HepG2 (cell line): Measurements from ENCODE around the gene TMEM107. TPM values are rescaled to one million over a fixed set of nuclear protein-coding genes. Genes with fewer than 3 reads are reported as not detected.
A peak's percentile ranks its signal among the peaks of the same experiment; 100 is the strongest.

Source experiments
- ATAC-seq: fragments of 200-7000 bp; cut with Tn5 transposase; 3 replicates; pipeline ENCODE4 v1.9.1; 2020; ENCODE audit warnings: mild to moderate bottlenecking, moderate library complexity
- BruUV-seq: library from RNA; stranded (reverse); fragments of 400-500 nt; replicated peaks from 2 replicates; lab custom pipeline; 2021; lab: Mats Ljungman, UMichigan
- CTCF ChIA-PET: fragments of 300-600 bp; formaldehyde crosslinking; extraction: SDS; loops from one replicate; lab custom pipeline; 2021; ENCODE audit warnings: low total read pairs, inconsistent platforms, low intra/inter-chr PET ratio; lab: Yijun Ruan, JAX
- POLR2A ChIA-PET: fragments of 350-600 bp; sonication (Branson Sonifier 250); formaldehyde crosslinking; loops from one replicate; lab custom pipeline; 2020; ENCODE audit warnings: antibody characterized with exemption, inconsistent platforms; lab: Yijun Ruan, JAX
- DNase-seq: peaks from one replicate; pipeline ENCODE4 v3.0.0-alpha.2; 2015; ENCODE audit warnings: low spot score
- FAIRE-seq: peaks from 3 replicates; lab custom pipeline; 2011; peaks lifted over from hg19 to GRCh38; lab: Jason Lieb, UNC
- H2AFZ ChIP-seq: one replicate; pipeline ENCODE4 v1.6.1; 2011; ENCODE audit warnings: low read length, inconsistent platforms
- H3K27ac ChIP-seq: fragments of 300-600 bp; 3 replicates; pipeline ENCODE4 v1.8.0; 2011; ENCODE audit warnings: mixed run types, mild to moderate bottlenecking, mixed read lengths, low read length, inconsistent platforms; ENCODE audit not compliant: insufficient read depth; ENCODE audit errors: extremely low read length
- H3K27me3 ChIP-seq, 2 experiments: fragments of 200-600 bp in 1 of 2; 2 replicates in 1 of 2; 3 replicates in 1 of 2; pipeline versions ENCODE4 v1.6.0 to v1.8.0; 2011; ENCODE audit warnings: low read length in 2 of 2, mild to moderate bottlenecking in 2 of 2, moderate library complexity in 2 of 2, inconsistent platforms in 1 of 2; ENCODE audit not compliant: insufficient read depth in 2 of 2, control insufficient read depth in 1 of 2
- H3K36me3 ChIP-seq, 2 experiments: fragments of 200-600 bp in 1 of 2; replicated peaks in 1 of 2; 2 replicates in 1 of 2; 3 replicates in 1 of 2; pipeline versions ENCODE4 v1.5.1 to v1.8.0; 2011; ENCODE audit warnings: low read length in 2 of 2, inconsistent platforms in 1 of 2; ENCODE audit not compliant: insufficient read depth in 2 of 2, control insufficient read depth in 1 of 2
- H3K4me1 ChIP-seq: 2 replicates; pipeline ENCODE4 v1.5.1; 2012; ENCODE audit warnings: low read length, inconsistent platforms; ENCODE audit not compliant: insufficient read depth
- H3K4me2 ChIP-seq: 2 replicates; pipeline ENCODE4 v1.6.0; 2011; ENCODE audit warnings: low read depth, low read length, inconsistent platforms
- H3K4me3 ChIP-seq, 3 experiments: fragments of 200-600 bp in 1 of 3; sonication (generic), shearing (Covaris generic) in 1 of 3; replicated peaks in 1 of 3; 2 replicates each; pipeline ENCODE4 v1.5.1; 2011 to 2016; ENCODE audit warnings: low read length in 3 of 3, inconsistent platforms in 2 of 3, low read depth in 2 of 3, mild to moderate bottlenecking in 2 of 3, control low read depth in 1 of 3, mixed read lengths in 1 of 3; ENCODE audit not compliant: insufficient read depth in 1 of 3
- H3K79me2 ChIP-seq: one replicate; pipeline ENCODE4 v1.6.1; 2011; ENCODE audit warnings: low read length, inconsistent platforms; ENCODE audit not compliant: insufficient read depth
- H3K9ac ChIP-seq: 2 replicates; pipeline ENCODE4 v1.6.0; 2011; ENCODE audit warnings: mild to moderate bottlenecking, low read depth, low read length, inconsistent platforms; ENCODE audit not compliant: insufficient read depth
- H3K9me3 ChIP-seq: 2 replicates; pipeline ENCODE4 v1.5.1; 2012; ENCODE audit warnings: mild to moderate bottlenecking, low read length
- H4K20me1 ChIP-seq: 2 replicates; pipeline ENCODE4 v1.6.0; 2011; ENCODE audit warnings: inconsistent platforms, mild to moderate bottlenecking, low read length, moderate library complexity; ENCODE audit not compliant: insufficient read depth
- CREM ChIP-seq, 2 experiments: sonication (generic) in 1 of 2; formaldehyde crosslinking in 1 of 2; IDR thresholded peaks; 2 replicates each; pipeline versions ENCODE4 v1.4.0 to v1.6.1; 2016 to 2020; ENCODE audit warnings: antibody characterized with exemption in 1 of 2, mild to moderate bottlenecking in 1 of 2, missing genetic modification reagents in 1 of 2
- MYC ChIP-seq: sonication (generic); formaldehyde crosslinking; IDR thresholded peaks from 2 replicates; pipeline ENCODE4 v1.9.0; 2021; ENCODE audit warnings: missing genetic modification reagents, borderline replicate concordance
- PHF5A ChIP-seq: IDR thresholded peaks from one replicate; pipeline ENCODE4 v1.6.1; 2018; ENCODE audit warnings: low read depth, missing genetic modification reagents; ENCODE audit not compliant: unreplicated experiment
- PRMT3 ChIP-seq: sonication (generic); formaldehyde crosslinking; IDR thresholded peaks from 2 replicates; pipeline ENCODE4 v1.8.1; 2022; ENCODE audit warnings: low read depth, mild to moderate bottlenecking, moderate library complexity, missing genetic modification reagents, borderline replicate concordance
- SETDB1 ChIP-seq: sonication (generic); formaldehyde crosslinking; IDR thresholded peaks from 2 replicates; pipeline ENCODE4 v1.5.1; 2020; ENCODE audit warnings: missing genetic modification reagents, mild to moderate bottlenecking, borderline replicate concordance
- SIN3B ChIP-seq: fragments of 150-350 bp; IDR thresholded peaks from 2 replicates; pipeline ENCODE4 v1.6.1; 2014; ENCODE audit warnings: low read length
- ZEB1 ChIP-seq: IDR thresholded peaks from 2 replicates; pipeline ENCODE4 v1.6.1; 2012; ENCODE audit warnings: mild to moderate bottlenecking, low read depth, inconsistent platforms; ENCODE audit not compliant: insufficient replicate concordance
- ZFP62 ChIP-seq: sonication (generic); formaldehyde crosslinking; IDR thresholded peaks from 2 replicates; pipeline ENCODE4 v1.4.0; 2020; ENCODE audit warnings: missing genetic modification reagents
- ZNF329 ChIP-seq: sonication (generic); formaldehyde crosslinking; IDR thresholded peaks from 2 replicates; pipeline ENCODE4 v1.9.0; 2021; ENCODE audit warnings: low read depth, mild to moderate bottlenecking, missing genetic modification reagents
- ZNF44 ChIP-seq: sonication (generic); formaldehyde crosslinking; IDR thresholded peaks from 2 replicates; pipeline ENCODE4 v1.5.1; 2020; ENCODE audit warnings: mild to moderate bottlenecking, missing genetic modification reagents
- ZNF510 ChIP-seq: sonication (generic); formaldehyde crosslinking; IDR thresholded peaks from 2 replicates; pipeline ENCODE4 v1.4.0; 2020; ENCODE audit warnings: low read depth, mild to moderate bottlenecking, missing genetic modification reagents
- ZNF678 ChIP-seq: sonication (generic); formaldehyde crosslinking; IDR thresholded peaks from 2 replicates; pipeline ENCODE4 v1.4.0; 2020; ENCODE audit warnings: mild to moderate bottlenecking, missing genetic modification reagents
- ZNF792 ChIP-seq: IDR thresholded peaks from 2 replicates; pipeline ENCODE4 v1.6.1; 2016
- ZUFSP ChIP-seq: sonication (generic); formaldehyde crosslinking; IDR thresholded peaks from 2 replicates; pipeline ENCODE4 v1.9.0; 2021; ENCODE audit warnings: missing genetic modification reagents, mild to moderate bottlenecking, borderline replicate concordance
- WGBS: methylation state at CpG from one replicate; pipeline ENCODE4 v1.1.6; 2017; ENCODE audit warnings: low lambda C conversion rate; 5-methylcytosine and 5-hydroxymethylcytosine counted together
- in situ Hi-C: cut with HindIII; loops from 2 replicates; pipeline ENCODE4 v1.10.0; 2017; ENCODE audit warnings: low pct_unique_long_range_greater_than_20kb; ENCODE audit not compliant: extremely low pct_ligation_motif_present
- intact Hi-C: fragments of 100-400 bp; cut with micrococcal nuclease; formaldehyde crosslinking; loops from one replicate; pipeline ENCODE4 v1.10.0; 2022; ENCODE audit not compliant: unreplicated experiment
- polyA plus RNA-seq, 8 experiments: library from polyadenylated mRNA; depleted of rRNA in 3 of 8; stranded (reverse) in 7 of 8; unstranded in 1 of 8; fragments of >200 nt; fragmentation: Illumina TruSeq in 4 of 8; extraction: Trizol in 4 of 8; gene quantifications; 2 replicates each; pipeline versions ENCODE4 v1.2.1 to v1.2.3, GENCODE V29; 2011 to 2016; ENCODE audit warnings: low read depth in 4 of 8, missing spikeins in 1 of 8, mixed read lengths in 1 of 8; ENCODE audit not compliant: insufficient read depth in 1 of 8
- total RNA-seq, 5 experiments: library from RNA; depleted of rRNA; stranded (reverse); fragments of >200 nt; fragmentation: Illumina TruSeq; extraction: Trizol; gene quantifications; 2 replicates each; pipeline ENCODE4 v1.2.3, GENCODE V29; 2016; ENCODE audit warnings: low read depth in 1 of 5
- TF ChIP-seq, protein P1 (sequence below): sonication (generic); formaldehyde crosslinking; IDR thresholded peaks from 2 replicates; pipeline ENCODE4 v1.4.0; 2020; ENCODE audit warnings: missing genetic modification reagents, borderline replicate concordance

TMEM107 gene
- total and polyA plus RNA-seq, 2 of the 13 experiments (the other 11 are each of a cell fraction or from before 2014, with no cell fraction given) = 7.2 to 15.3 TPM

DNA sequence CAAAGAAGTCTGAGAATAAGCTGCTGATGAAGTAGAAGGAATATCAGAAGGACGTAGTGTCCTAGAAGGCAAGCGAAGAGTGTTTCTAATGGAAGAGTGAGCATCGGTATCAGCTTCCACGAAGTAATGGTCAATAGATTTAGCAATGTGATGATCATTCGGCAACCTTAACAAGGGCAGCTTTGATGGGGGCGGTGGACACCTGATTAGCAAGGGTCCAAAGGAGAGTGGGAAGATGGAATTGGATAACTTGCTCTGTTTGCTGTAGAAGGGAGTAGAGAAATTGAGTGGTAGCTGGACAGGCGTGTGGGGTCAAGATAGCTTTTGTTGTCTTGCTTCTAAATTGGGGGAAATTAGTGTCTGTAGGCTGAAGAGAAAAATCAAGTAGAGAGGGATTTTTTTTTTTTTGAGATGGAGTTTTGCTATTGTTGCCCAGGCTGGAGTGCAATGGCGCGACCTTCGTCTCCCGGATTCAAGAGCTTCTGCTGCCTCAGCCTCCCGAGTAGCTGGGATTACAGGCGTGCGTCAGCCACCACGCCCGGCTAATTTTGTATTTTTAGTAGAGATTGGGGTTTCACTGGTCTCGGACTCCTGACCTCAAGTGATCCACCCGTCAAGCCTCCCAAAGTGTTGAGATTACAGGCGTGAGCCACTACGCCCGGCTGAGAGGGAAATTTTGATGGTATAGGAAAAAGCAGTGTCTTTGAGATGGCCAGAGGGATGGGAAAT lies 38.4 kb downstream of the TMEM107 start:
- TF ChIP-seq ZNF510 (CRISPR knock-in tag) (no peak), SIN3B (no peak), SETDB1 (CRISPR knock-in tag) (no peak), ZUFSP (CRISPR knock-in tag) (no peak), ZNF329 (no peak), ZFP62 (CRISPR knock-in tag) (no peak), ZNF678 (CRISPR knock-in tag) (no peak), PHF5A (CRISPR knock-in tag) (no peak), ZEB1 (no peak), PRMT3 (CRISPR knock-in tag) (no peak), CREM (IDR thresholded peaks at IDR 0.05) (no peak), CREM (CRISPR knock-in tag; IDR thresholded peaks at IDR 0.05) (no peak), MYC (CRISPR knock-in tag) (no peak), ZNF792 (CRISPR knock-in tag) (no peak), ZNF44 (CRISPR knock-in tag) (no peak)
- TF ChIP-seq, protein P1, sequence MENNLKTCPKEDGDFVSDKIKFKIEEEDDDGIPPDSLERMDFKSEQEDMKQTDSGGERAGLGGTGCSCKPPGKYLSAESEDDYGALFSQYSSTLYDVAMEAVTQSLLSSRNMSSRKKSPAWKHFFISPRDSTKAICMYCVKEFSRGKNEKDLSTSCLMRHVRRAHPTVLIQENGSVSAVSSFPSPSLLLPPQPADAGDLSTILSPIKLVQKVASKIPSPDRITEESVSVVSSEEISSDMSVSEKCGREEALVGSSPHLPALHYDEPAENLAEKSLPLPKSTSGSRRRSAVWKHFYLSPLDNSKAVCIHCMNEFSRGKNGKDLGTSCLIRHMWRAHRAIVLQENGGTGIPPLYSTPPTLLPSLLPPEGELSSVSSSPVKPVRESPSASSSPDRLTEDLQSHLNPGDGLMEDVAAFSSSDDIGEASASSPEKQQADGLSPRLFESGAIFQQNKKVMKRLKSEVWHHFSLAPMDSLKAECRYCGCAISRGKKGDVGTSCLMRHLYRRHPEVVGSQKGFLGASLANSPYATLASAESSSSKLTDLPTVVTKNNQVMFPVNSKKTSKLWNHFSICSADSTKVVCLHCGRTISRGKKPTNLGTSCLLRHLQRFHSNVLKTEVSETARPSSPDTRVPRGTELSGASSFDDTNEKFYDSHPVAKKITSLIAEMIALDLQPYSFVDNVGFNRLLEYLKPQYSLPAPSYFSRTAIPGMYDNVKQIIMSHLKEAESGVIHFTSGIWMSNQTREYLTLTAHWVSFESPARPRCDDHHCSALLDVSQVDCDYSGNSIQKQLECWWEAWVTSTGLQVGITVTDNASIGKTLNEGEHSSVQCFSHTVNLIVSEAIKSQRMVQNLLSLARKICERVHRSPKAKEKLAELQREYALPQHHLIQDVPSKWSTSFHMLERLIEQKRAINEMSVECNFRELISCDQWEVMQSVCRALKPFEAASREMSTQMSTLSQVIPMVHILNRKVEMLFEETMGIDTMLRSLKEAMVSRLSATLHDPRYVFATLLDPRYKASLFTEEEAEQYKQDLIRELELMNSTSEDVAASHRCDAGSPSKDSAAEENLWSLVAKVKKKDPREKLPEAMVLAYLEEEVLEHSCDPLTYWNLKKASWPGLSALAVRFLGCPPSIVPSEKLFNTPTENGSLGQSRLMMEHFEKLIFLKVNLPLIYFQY = no peak
- WGBS = 5% methylated on average over 21 of the region's 21 CpGs
- peak; percentile 15 for FAIRE-seq

More for the DNA sequence above, 38.4 kb downstream of the TMEM107 start:
- peaks cover 46% of the 10 kb centered on the region for H3K4me1 ChIP-seq
- no peaks in the 10 kb centered on the region for H3K79me2 ChIP-seq
- DNase-seq = no peak
- H2AFZ ChIP-seq = peak overlapping the region; percentile 59
- H3K4me3 ChIP-seq = peak overlapping the region; percentile 46 to 79 (median 56)
- ChIA-PET POLR2A (interaction anchor here (1.5 to 2.7 kb wide), 3 partner anchors 19 to 54 kb away, joined by 4 to 15 read pairs (median 11); no protein-coding TSS in a partner anchor), CTCF (interaction anchor here (1.1 to 2.4 kb wide), 6 partner anchors 19 to 163 kb away, joined by 3 to 28 read pairs (median 4); partner anchors contain the start of gene VAMP2)
- H3K9me3 ChIP-seq = no peaks in the 10 kb centered on the region
- in situ Hi-C loops (no loop called here), intact Hi-C loops (loop anchor here (2.0 to 5.0 kb wide), 3 partner anchors 13 to 49 kb away; partner anchors contain the start of gene HES7)
- ATAC-seq = no peak
- no peaks in the 10 kb centered on the region; a peak in 1 of 5 replicates for H3K27me3 ChIP-seq
- peak overlapping the region; percentile 95 for H3K4me2 ChIP-seq
- H3K9ac ChIP-seq = peak overlapping the region; percentile 45; the same call in 1 of the 2 replicates
- no peak overlapping the region for H3K27ac ChIP-seq
- peaks cover 1 to 4% of the 10 kb centered on the region in 2 experiments; a peak in 1 of 5 replicates for H3K36me3 ChIP-seq
- no TSS peak for BruUV-seq
- H4K20me1 ChIP-seq = 0 out of 2 replicates have a peak, but pooled peaks cover 3% of the 10 kb centered on the region
